HEK293T (cell line): Measurements from ENCODE around the gene SLC22A4.

ENCODE experiments used
- BHLHE40 ChIP-seq: fragments of 450-650 bp; IDR thresholded peaks from 2 replicates; pipeline ENCODE4 v1.6.1; 2016; ENCODE audit warnings: mild to moderate bottlenecking, moderate library complexity, borderline replicate concordance
- ELF4 ChIP-seq: fragments of 450-650 bp; IDR thresholded peaks from 2 replicates; pipeline ENCODE4 v1.6.1; 2017; ENCODE audit warnings: antibody characterized with exemption
- FOXA1 ChIP-seq: fragments of 450-650 bp; IDR thresholded peaks from 2 replicates; pipeline ENCODE4 v1.6.1; 2016; ENCODE audit warnings: mild to moderate bottlenecking
- FOXK2 ChIP-seq: fragments of 450-650 bp; IDR thresholded peaks from 2 replicates; pipeline ENCODE4 v1.6.1; 2016; ENCODE audit warnings: mild to moderate bottlenecking
- FOXM1 ChIP-seq: fragments of 450-650 bp; IDR thresholded peaks from 2 replicates; pipeline ENCODE4 v1.6.1; 2017; ENCODE audit warnings: mild to moderate bottlenecking, borderline replicate concordance
- L3MBTL2 ChIP-seq: fragments of 450-650 bp; conservative IDR thresholded peaks from 2 replicates; pipeline ENCODE4 v1.6.1; 2016; ENCODE audit warnings: mild to moderate bottlenecking
- NFRKB ChIP-seq: fragments of 450-650 bp; IDR thresholded peaks from 2 replicates; pipeline ENCODE4 v1.6.1; 2016; ENCODE audit warnings: mild to moderate bottlenecking, moderate library complexity
- SP1 ChIP-seq: fragments of 450-650 bp; IDR thresholded peaks from 2 replicates; pipeline ENCODE4 v1.6.1; 2017
- SUZ12 ChIP-seq: fragments of 450-650 bp; IDR thresholded peaks from 2 replicates; pipeline ENCODE4 v1.6.1; 2016; ENCODE audit warnings: mild to moderate bottlenecking
- TARDBP ChIP-seq: fragments of 450-650 bp; IDR thresholded peaks from 2 replicates; pipeline ENCODE4 v1.6.1; 2016
- ZNF384 ChIP-seq: fragments of 450-650 bp; IDR thresholded peaks from 2 replicates; pipeline ENCODE4 v1.6.1; 2016
- TF ChIP-seq, protein P1 (sequence below): fragments of 450-650 bp; IDR thresholded peaks from 2 replicates; pipeline ENCODE4 v1.6.1; 2016

DNA sequence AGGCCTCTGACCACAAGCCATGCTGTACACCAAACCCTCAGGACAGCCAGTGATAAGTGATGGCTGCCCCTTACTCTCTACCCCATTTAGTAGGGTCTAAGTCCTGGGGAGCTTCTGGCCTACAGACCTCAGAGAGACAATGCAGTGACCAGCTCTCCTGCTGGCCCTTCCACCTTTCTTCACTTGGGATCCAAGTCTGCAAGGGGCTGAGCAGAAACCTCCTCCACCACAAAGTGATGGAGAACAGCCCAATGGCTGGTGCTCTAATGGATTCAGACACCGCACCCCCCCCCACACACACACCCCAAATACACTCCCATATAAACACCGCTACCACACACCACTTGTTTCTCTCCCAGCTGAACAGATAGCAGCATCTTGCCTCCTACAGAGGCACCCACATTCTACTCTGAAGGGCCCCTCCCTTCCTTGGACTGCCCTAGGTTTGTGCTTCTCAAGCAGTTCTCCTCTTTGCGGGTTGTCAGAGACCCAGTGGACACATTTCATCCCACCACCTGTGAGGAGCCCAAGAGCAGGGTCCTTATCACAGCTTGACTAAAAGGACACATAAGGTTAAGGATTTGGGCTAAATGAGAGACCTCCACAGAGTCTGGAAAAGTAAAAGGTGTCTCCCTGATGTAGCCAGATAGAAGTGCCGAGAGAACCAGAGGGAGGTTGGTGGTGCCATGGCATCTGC is 38.0 kb upstream of the SLC22A4 start:
- TF ChIP-seq SUZ12 (no peak), ELF4 (no peak), BHLHE40 (no peak), NFRKB (no peak), FOXA1 (no peak), FOXM1 (no peak), ZNF384 (no peak), SP1 (no peak), FOXK2 (no peak), L3MBTL2 (no peak), TARDBP (no peak)
- TF ChIP-seq, protein P1, sequence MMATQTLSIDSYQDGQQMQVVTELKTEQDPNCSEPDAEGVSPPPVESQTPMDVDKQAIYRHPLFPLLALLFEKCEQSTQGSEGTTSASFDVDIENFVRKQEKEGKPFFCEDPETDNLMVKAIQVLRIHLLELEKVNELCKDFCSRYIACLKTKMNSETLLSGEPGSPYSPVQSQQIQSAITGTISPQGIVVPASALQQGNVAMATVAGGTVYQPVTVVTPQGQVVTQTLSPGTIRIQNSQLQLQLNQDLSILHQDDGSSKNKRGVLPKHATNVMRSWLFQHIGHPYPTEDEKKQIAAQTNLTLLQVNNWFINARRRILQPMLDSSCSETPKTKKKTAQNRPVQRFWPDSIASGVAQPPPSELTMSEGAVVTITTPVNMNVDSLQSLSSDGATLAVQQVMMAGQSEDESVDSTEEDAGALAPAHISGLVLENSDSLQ: no peak
